HT1080 (cell line): ENCODE measurements around the gene DDX10. TPM values are rescaled to one million over a fixed set of nuclear protein-coding genes. Genes with fewer than 3 reads are reported as not detected.

Experiments used
- DNase-seq: peaks from one replicate; pipeline ENCODE4 v3.0.0-alpha.2; 2015; ENCODE audit warnings: low read depth
- total RNA-seq: library from RNA; depleted of rRNA; stranded (reverse); fragments of >200 nt; shearing (Covaris generic); gene quantifications from 2 replicates; pipeline ENCODE4 v1.2.3, GENCODE V29; 2014

The DDX10 gene
- total RNA-seq, 1 experiment from 2014 or later, result 45.0 TPM

DNA sequence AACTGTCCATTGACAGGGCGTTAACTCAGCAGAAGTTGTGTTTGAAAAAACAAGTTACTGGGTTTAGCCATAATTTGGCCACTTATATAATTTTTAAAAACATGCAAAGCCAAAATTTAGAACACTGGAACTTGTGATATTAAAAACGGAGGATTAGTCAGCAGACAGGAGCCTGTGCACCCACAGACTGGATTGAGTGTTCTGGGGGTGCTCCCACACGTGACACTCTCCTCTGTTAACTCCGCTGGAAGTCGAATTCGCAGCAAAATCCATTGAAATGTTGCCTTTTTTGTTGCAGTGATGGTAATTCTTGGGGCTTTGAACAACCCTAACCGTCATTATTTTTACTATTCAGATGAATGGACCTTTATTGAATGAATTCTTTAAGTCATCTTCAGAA, 269.8 kb downstream of the DDX10 start:
- no peak for DNase-seq

DNA sequence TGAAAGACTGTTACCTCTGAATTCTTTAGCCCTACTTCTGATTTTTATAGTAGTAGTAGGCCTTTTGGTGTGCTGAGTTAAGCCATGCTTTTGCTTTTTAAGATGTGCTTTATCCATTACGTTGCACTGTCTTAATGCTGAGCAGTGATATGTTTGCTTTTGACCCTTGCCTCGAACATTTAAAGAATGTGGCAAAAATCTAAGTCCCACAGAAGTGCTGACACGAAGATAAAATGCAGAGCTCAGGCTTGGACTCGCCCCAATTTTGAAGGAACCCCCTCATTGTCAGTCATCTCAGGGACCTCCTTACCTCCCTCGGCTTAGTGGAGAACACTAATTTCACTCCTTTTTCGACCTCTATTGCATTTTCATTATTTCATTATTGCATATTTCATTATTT, 272.9 kb downstream of the DDX10 start:
- no peak for DNase-seq

DNA sequence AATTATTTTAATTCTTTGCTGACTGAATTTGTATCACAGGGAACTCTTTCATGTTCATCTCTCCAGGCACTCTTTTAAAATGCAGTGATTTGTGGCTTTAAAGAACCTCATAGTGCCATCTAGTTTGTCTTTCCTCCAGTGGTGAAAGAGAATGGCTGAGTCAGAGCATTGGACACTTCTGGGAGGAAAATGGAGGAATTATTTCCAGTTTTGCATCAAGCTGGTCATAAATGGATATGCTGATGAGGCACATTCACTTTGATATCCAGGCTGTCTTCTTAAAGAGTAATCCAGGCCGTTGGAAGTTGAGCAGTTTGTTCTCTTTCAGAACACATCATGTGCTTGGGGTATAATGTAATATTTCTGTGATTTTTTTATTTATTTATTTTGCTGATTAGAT, 273.7 kb downstream of the DDX10 start:
- peak; percentile 25 for DNase-seq

DNA sequence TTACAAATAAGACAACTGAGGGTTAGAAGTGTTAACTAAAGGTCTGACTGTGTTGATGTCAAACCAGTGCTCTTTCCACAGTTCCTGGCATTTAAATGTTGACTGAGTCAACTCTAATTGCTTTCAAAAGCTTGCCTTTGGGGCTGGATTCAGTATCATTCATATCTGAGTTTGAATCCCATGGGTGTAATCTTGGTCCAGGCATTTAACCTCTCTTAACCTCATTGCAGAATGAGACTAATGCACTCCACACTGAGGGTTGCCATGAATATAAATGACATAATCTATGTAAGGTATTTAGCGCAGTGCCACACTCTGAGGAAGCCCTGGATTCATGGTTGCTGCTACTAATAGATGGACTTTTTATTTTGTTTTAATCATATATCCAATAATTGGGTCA, 274.3 kb downstream of the DDX10 start:
- no peak for DNase-seq

DNA sequence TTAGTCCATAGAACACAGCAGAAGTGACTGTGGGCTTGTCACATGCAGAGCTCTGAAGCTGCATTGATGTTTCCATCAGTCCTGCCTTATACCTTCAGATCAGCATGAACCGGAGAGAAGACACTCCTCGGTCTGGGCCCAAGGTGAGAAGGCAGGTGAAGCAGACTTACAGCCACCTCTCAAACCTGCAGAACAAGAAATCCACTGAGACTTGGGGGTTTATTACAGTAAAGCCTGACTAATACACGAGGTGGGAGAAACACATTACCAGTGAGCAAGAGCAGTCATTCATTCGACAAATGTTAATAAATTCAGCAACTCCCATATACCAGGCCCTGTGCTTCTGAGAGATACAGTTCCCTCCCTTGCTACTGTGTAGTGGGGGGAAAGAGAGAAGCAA, 279.0 kb downstream of the DDX10 start:
- DNase-seq, result no peak

DNA sequence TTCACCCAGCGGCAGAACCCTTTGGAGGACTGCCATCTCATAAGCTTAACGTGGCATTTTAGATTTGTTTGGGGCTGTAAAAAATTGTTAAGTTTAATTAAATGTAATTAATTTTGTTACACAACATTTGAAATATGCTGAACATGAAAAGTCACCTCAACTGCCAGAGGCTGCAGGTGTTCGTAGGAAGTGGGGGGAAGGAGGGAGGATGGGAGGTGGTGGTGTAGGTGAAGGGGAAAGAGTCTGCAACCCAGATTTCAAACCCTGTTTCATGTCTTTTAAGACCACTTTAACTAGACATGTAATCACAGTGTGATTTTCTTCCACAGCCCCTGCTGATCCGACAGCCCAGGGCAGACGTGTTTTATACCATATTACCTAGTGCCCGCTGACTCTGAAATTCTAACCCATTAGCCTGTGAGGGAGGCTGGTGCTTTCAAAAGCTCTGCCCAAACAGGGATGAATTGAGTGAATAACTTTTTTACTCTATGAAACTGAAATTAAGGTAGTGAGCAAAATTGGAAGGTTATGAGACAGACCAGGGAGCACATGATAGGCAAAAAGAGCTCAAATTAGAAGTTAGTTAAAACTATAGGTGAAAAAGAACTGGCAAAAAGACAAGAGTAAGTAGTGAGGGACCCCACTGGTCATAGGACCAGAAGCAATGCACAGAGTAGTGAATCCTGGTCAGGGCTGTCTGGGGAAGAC, 279.8 kb downstream of the DDX10 start:
- no peak for DNase-seq

DNA sequence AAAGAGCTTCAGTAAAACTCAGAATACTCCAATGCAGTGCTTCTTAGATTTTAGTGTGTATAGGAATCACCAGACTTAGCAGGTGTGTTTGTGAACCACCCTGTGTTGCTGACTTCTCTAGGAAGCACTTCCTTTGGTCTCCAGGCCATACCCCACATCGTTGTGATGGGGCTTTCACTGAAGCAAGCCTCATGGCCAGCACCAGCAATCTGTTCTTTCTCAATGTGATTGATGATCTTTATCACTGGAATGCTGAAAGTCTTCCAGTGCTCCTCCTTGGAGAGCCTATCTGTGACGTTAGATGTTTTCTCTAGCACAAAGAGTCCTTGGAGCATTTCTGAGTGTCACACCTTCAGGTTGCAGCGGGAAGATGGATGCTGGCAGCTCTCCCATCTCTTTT, 280.5 kb downstream of the DDX10 start:
- DNase-seq, result no peak

DNA sequence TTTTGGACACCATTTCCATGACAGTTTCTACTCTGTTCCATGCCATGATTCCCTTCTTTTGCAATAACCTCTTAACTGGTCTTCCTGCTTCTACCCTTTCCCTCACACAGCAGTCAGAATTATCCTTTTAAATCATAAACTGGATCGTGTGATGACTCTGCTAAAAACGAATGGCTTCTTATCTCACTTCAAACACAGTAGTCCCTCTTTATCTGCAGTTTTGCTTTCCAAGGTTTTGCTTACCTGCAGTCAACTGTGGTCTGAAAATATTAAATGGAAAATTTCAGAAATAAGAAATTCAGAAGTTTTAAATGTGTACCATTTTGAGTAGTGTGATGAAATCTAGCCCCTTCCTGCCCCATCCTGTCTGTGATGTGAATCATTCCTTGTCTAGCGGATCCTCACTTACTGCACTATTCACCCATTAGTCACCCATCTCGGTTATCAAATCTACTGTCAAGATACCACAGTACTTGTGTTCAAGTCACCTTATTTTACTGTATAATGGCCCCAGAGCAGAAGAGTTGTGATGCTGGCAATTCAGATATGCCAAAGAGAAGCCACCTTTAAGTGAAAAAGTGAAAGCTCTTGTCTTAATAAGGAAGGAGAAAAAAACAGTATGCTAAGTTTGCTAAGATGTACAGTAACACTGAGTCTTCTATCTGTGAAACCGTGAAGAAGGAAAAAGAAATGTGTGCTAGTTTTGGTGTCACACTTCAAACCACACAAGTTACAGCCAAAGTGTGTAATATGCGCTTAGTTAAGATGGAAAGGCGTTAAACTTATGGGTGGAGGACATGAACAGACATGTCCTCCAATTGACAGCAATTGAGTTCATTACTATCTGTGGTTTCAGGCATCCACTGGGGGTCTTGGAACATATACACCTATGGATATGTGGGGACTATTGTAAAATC, 283.0 kb downstream of the DDX10 start:
- DNase-seq, result peak; percentile 79

DNA sequence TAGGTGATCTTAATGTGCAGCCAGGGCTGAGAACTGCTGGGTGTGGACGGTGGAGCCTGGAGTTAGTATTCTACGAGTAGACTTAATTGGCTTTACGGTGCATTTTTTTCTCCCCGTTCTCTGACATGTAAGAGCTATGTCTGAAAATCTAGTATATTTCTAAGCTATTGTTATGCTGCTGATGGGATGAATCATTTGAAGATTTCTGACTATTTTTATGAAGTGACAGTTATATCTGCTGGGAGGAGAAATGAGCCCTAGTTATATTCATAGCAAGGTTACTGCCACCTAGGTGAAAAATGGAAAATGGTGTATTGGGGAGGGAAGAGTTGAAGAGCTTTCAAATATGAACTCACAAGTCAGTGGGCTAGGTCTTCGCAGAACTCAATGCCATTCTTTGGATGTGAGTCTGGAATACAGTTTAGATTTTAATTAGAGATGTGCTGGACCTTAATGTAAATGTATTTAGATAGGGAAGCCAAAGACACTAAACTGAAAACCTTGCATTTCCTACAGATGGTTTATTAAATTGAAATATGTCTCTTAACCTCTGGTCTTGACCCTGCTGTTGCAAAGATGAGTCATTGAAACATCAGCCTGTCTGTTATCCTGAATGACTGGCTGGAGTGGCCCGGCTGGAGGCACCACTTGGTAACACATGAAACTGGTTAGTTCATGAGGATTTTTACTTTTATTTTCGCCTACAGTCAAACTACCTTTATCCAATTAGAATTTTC, 293.7 kb downstream of the DDX10 start:
- peak; percentile 53 for DNase-seq

DNA sequence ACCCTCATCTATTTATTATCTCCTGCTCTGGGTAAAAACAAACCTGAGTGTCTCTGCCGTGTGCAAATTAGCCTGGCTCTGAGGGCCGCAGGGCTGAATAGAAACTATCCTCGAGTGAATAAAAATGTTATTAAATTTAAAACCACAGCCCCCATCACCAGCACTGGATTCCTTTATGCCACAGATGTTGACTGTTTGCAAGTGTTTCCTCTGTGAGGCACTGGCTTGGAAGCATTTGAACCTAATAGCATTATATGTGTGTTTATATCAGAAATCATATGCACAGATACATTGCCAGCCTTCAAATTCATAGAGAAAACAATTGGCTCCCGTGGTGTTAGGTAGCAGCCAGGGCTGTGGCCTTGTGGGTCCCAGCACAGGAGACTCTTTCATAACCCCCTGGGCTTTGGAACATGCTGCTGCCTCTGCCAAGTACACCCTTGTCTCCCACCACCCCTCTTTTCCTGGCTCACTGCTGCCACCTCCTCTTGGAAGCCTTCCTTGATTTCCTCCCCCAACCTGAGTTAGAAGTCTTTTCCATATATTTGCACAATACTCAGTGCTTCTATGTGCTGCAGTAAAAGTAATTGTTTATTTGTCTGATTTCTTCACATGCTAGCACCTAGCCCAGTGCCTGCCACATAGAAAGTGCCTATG, 294.4 kb downstream of the DDX10 start:
- DNase-seq, result no peak

DNA sequence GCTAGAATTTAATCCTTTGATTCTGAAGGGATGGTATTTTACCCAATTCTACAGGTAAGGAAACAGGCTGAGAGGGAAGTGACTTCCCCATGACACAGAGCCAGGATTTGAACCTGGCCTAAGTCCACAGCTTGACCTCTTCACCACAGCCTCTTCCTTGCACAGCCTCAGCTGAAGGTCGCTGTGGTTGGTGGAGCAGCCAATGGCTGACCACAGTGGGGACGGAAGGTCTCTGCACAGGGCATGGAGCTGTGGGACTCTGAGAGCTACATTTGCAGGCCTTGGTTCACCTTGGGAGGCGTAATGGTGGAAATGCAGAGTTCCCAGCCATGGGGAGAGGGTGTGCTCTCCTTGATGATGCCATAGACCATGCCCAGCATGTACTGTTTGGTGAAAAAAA, 295.0 kb downstream of the DDX10 start:
- DNase-seq, result no peak

DNA sequence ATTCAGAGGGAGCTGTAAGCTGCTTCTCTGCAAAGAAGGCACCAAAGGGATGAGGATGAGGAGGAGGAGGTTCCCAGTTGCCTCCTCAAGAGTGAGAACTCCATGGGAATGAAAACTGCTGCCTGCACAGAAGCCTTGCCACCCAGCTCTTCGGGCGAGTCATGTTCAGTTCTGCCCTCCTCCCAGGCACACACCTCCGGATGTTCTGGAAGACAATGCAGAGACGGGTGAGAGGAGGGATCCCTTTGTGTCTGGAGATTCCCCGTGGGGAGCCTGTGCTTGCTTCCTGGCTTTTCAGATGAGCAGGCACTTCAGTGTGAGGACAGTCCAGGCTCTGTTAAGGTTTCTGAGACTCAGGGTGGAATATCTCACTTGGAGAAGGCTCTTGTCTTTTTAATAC, 295.6 kb downstream of the DDX10 start:
- peak; percentile 40 for DNase-seq

DNA sequence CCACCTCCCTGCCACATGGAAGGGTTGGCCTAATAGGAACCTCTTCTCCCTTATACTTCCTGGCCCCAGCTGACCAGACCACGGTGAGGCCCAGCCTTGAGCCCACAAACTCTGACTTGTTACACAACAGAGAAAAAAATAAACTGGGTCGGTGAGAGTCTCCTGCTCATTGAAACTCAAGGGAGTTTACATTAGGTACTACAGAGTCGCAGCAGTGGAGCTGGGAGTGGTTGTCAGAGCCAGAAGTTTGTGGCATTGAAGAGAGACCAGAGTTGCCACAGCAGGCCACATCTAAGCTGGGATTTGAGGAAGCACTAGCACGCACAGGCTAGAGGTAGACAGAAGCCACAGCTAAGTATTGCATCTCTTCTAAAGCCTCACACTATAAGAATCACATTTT, 296.2 kb downstream of the DDX10 start:
- DNase-seq, result no peak

DNA sequence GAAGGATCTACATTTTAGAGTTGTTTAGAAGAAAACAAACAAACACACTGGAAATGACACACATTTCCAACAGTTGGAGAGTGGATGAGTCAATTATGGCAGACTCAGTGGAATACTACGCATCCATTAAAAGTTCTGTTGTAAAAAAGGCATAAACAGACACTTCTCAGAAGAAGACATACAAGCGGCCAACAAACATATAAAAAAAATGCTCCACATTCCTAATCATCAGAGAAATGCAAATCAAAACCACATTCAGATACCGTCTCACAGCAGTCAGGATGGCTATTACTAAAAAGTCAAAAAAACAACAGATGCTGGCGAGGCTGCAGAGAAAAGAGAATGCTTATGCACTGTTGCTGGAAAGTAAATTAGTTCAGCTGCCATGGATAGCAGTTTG, 298.2 kb downstream of the DDX10 start:
- DNase-seq, result no peak

DNA sequence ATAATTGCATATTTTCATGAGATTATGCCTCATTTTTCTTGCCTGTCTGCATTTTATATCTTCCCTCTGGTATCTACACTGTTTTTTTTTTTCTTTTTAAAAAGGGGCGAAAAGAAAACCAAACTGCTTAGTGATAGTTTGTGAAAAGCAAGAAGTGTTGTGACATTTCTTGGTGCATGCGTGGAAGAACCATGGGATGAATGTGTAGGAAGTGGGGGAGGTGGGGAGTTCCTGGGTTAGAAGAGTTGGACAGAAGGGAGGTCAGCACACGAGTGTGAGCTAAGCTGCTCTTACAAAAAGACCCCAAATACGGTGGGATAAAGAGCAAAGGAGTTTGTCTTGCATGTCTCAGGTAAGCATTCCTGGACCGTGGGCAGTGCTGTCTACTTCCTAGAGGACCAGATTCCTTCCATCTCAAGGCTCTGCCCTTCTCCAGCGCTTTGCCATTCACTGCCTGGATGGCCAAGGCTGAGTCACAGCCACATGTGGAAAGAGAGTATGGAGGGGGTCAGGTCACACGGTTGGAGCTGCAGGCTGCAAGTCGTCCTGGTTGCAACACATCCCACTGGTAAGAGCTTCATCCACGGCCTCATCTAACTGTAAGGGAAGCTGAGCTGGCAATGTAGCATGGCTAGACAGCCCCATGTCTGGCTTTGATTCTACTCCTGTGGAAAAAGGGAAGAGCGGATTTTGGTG, 300.6 kb downstream of the DDX10 start:
- DNase-seq, result peak; percentile 82

DNA sequence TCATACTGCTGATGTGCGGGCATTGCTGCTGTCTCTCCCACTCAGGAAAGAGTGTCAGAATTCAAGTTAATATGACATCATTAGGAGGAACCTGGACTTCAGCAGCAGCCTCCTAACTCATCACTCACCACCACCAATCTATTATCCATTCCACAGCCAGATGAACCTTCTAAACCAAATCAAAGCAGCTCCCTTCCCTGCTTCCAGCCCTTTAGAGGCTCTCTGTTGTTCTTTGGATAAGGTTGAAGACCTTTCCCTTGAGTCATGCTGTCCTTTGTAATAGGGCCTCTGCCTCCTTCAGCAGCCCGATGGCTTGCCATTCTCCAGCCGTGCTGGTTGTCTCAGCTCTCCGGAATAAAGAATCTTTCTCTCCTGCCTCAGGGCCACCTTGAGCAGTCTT, 301.3 kb downstream of the DDX10 start:
- no peak for DNase-seq

DNA sequence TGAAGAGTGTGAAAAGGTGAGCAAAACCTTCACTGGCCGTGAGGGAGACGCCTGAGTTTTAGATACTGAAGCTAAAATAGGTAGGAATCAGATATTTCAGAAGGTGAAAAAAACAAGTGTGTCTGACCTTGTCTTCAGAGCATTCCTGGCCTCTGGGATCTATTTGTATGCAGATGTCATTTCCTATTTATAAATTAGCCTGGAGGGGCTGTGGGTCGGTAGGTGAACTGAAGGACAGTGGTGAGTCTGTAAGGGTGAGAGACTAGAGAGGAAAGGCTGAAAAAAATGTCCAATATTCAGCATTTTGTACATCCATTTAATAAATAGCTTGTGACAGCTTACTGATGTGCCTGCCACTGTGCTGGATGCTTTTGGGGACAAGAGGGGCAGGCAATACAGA, 302.1 kb downstream of the DDX10 start:
- no peak for DNase-seq

DNA sequence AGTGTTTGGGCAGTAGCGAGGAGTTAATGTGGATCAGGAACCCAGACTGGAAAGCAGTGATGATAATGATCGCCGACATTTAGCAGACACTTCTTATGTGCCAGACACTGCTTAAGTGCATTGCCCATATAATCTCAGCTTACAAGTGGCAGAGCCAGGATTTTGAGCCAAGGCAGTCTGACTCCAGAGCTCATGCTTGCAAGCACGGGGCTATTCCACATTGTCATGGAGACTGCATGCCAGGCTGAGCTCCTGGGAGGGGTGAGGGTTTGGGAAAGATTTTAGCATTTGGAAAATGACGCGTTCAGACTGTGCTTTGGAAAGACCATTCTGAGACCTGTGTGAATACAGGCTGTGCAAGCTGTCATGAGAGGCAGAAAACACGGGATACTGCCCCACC, 302.7 kb downstream of the DDX10 start:
- no peak for DNase-seq

DNA sequence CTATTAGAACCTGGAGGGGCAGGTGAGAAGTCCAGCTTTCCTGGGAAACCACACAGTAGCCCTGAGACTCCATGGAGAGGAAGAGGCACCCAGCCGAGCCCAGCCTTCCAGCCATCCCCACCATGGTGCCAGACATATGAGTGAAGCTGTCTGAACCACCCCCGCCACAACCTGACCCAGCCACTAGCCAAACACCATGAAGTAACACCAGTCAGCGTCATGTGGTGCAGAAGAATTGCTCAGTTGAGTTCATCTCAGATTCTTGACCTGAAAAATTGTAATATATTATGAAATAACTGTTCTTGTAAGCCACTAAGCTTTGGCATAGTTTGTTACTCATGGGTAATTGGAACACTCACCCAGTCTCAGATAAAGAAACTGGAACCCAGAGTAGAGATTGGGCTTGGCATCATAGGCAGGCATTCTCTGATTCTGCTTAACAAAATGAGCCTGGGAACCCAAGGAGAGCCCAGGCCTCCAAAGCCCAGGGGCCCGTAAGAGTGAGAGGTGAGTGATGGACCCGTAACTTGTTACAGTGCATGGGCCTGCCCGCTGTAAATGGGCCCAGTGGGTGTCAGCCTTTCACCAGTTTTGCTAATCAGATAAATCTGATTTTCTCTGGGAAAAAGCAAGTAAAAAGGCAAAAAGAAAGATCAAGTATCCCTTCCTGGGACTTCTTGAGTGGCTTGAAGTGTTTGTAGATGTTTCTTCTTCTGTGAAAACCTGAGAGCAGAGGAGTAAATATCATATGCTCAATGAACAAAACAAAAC, 305.5 kb downstream of the DDX10 start:
- DNase-seq, result no peak
